NCI-H1417 treated with DMSO at 0.1 percent for 48 hours (cell line): ENCODE measurements around the gene CPN1.
"Not testable (repeated sequence)": the region's sequence is repeated elsewhere in the genome, so short reads cannot be mapped to it uniquely, and the experiment has no call there.

Experiments
- DNase-seq: peaks from one replicate; lab custom pipeline; 2025; lab: John Stamatoyannopoulos, UW

The CPN1 gene

GRCh38 chr10:100022403-100022802 is 59.3 kb downstream of the CPN1 start:
- DNase-seq, result no peak

GRCh38 chr10:100021322-100021721 is 60.3 kb downstream of the CPN1 start:
- DNase-seq, result no peak

GRCh38 chr10:100020886-100021253 is 60.8 kb downstream of the CPN1 start:
- no peak for DNase-seq

- peak; percentile 3 for DNase-seq
Measured at GRCh38 chr10:100020142-100020885, 61.4 kb downstream of the CPN1 start.

GRCh38 chr10:100019787-100020141 is 61.9 kb downstream of the CPN1 start:
- DNase-seq, result no peak

GRCh38 chr10:100014071-100014762 is 67.5 kb downstream of the CPN1 start:
- no peak for DNase-seq

- DNase-seq, result no peak
Measured at GRCh38 chr10:100013621-100014020, 68.0 kb downstream of the CPN1 start.

- not testable (repeated sequence) for DNase-seq
Measured at GRCh38 chr10:100011906-100012305, 69.8 kb downstream of the CPN1 start.

GRCh38 chr10:100009793-100010676 is 71.6 kb downstream of the CPN1 start, which contains the start of gene DNMBP:
Gene DNMBP, minus strand, starts transcription at chr10:100009947. Its CDS starts 37,823 bp downstream, at chr10:99972124.
- no peak for DNase-seq

GRCh38 chr10:100009283-100009792 is 72.3 kb downstream of the CPN1 start:
- no peak for DNase-seq

- DNase-seq, result no peak
Measured at GRCh38 chr10:100008708-100009282, 72.9 kb downstream of the CPN1 start.

- DNase-seq, result no peak
Measured at GRCh38 chr10:100008142-100008522, 73.5 kb downstream of the CPN1 start.

GRCh38 chr10:100007231-100008141 is 74.2 kb downstream of the CPN1 start:
- no peak for DNase-seq

GRCh38 chr10:100006243-100006886 is 75.3 kb downstream of the CPN1 start:
- DNase-seq, result no peak

GRCh38 chr10:100004805-100005510 is 76.7 kb downstream of the CPN1 start:
- DNase-seq, result no peak

- DNase-seq, result no peak
Measured at GRCh38 chr10:100000109-100000644, 81.5 kb downstream of the CPN1 start.

- no peak for DNase-seq
Measured at GRCh38 chr10:99999319-100000108, 82.2 kb downstream of the CPN1 start.

- DNase-seq, result no peak
Measured at GRCh38 chr10:99998889-99999288, 82.8 kb downstream of the CPN1 start.
